Raji (cell line): ENCODE data around the gene NDFIP2.

Experiments
- POLR2A ChIP-seq: IDR thresholded peaks from 2 replicates; pipeline ENCODE4 v1.6.1; 2011; ENCODE audit warnings: low read depth, low read length, control low read depth; ENCODE audit not compliant: insufficient read depth

Gene NDFIP2

DNA sequence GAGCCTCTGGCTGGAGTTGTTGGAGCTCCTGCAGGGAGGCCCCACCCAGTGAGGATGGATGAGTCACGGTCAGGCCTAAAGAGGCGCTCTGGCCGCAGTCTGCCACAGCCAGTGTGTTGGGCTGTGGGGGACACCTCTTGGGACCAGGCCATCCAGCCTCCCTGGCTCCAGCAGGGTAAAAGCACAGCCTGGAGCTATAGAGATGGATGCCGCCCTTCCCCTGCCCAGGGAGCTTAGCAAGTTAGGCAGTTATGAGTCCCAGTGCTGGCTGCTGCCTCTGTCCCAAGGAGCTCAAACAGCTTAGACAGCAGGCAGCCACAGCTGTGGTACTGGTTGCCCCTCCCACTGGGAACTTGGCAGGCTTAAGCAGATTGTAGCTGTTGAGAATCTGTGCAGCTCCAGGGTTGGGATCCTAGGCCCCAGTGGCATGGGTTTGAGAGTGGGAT lies 100.9 kb downstream of the NDFIP2 start:
- no peak for TF ChIP-seq POLR2A

- no peak for TF ChIP-seq POLR2A
Measured at GRCh38 chr13:79582896-79583295, 101.9 kb downstream of the NDFIP2 start.

- TF ChIP-seq POLR2A, result no peak
Measured at GRCh38 chr13:79585033-79585432, 104.1 kb downstream of the NDFIP2 start.

- no peak for TF ChIP-seq POLR2A
Measured at GRCh38 chr13:79589603-79590393, 108.8 kb downstream of the NDFIP2 start.

DNA sequence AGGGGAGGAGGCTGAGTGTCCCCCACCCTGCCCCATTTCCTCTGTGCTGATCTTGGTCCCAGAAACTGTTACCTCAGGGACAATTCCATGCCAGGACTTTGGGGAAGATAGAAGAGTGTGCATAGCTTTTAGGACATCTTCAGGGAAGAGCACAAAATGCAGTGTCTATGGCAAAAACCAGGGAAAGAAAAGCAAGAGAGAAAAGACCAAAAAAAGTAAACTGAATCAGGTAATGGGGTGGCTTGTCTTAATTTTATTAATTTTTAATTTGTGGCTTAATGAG lies 109.4 kb downstream of the NDFIP2 start:
- TF ChIP-seq POLR2A, result no peak

DNA sequence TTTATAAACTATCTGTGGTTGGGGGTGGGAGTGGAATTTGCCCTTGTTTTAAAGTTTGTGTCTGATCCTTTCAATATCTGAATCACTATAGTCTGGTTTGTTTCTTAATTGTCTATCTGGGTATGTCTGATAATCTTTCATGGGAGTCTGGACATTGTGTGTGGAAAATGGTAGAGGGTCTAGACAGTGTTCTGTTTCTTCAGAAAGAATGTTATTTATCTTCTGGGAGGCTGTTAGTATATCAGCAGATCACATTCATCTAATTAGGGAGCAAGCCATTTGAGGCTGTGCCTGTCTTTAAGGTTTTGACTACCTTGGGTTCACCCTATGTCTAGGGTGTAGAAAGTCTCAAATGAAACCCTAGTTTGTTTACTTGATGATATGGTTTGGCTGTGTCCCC lies 110.5 kb downstream of the NDFIP2 start:
- TF ChIP-seq POLR2A, result no peak

- no peak for TF ChIP-seq POLR2A
Measured at GRCh38 chr13:79593121-79593520, 112.2 kb downstream of the NDFIP2 start.

DNA sequence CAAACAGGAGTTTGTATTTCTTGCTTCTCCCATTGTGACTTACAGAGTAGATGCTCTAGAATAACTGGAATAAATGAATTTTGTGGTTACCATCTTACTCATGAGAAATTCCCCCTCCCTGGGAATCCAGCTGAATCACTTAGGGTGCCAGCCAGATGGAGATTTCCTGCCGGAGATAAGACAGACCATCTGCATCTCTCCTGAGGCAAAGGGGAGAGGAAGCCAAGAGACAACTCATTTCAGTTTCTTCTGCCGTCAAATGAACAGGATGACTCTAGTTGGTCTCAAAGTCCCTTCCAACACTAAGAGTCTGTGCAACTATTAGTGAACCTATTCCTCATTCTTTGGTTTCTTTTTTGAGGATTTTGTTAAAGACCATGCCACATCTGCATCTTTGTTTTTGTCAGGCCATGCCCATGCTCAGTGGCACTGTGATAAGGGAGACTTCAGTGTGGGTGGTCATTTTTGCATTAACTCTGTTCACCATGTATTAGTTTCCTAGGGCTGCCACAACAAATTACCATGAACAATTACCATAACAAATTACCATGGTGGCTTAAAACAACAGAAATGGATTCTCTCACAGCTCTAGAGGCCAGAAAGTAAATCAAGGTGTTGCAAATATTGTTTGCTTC lies 112.8 kb downstream of the NDFIP2 start:
- no peak for TF ChIP-seq POLR2A

GRCh38 chr13:79602936-79603335 lies 122.0 kb downstream of the NDFIP2 start:
- TF ChIP-seq POLR2A, result no peak

DNA sequence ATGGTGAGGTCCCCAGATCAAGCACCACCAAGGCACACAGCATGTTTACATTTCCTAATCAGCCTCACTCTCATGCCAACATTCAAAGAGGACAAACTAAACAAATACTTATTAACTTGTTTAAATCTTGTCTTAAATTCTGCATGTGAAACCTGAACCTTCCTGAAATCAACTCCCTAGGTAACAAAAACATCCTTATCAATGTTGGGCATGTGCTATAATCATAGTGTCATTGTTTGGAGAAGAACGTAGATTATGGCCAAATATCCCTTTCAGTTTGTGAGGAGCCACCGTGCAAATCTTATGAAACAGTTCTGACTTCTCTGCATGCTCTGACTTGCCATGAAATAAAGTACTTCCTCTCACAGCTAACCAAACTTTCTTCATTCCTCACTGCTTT lies 123.8 kb downstream of the NDFIP2 start:
- no peak for TF ChIP-seq POLR2A
